Heart right ventricle (tissue), 16 donors: ENCODE data around the gene DYNLT2. TPM values are rescaled to one million over a fixed set of nuclear protein-coding genes. Genes with fewer than 3 reads are reported as not detected.
A peak's percentile ranks its signal among the peaks of the same experiment; 100 is the strongest.

Experiments used
- ATAC-seq, 8 donors: fragments of 200-7000 bp; cut with Tn5 transposase; one replicate each; pipeline ENCODE4 v1.9.1; 2020; ENCODE audit warnings: mild to moderate bottlenecking in 8 of 8, moderate library complexity in 8 of 8, moderate number of reproducible peaks in 1 of 8
- DNase-seq, 2 donors: peaks; one replicate each; pipeline ENCODE4 v3.0.0-alpha.2; 2020
- H3K27ac ChIP-seq, 10 donors: fragments of 200-600 bp; sonication (generic) in 2 of 10; one replicate each; pipeline versions ENCODE4 v1.5.0 to v1.8.0; 2020 to 2022; ENCODE audit warnings: mild to moderate bottlenecking in 3 of 10
- H3K27me3 ChIP-seq, 7 donors: fragments of 200-600 bp; one replicate each; pipeline ENCODE4 v1.8.0; 2021 to 2022; ENCODE audit warnings: mild to moderate bottlenecking in 2 of 7
- H3K36me3 ChIP-seq, 9 donors: fragments of 200-600 bp; sonication (generic) in 1 of 9; one replicate each; pipeline versions ENCODE4 v1.5.0 to v1.8.0; 2020 to 2022; ENCODE audit warnings: mild to moderate bottlenecking in 2 of 9
- H3K4me1 ChIP-seq, 9 donors: fragments of 200-600 bp; sonication (generic) in 1 of 9; one replicate each; pipeline versions ENCODE4 v1.5.0 to v1.8.0; 2020 to 2022; ENCODE audit warnings: mild to moderate bottlenecking in 4 of 9
- H3K4me3 ChIP-seq, 10 donors: fragments of 200-600 bp; sonication (generic) in 2 of 10; one replicate each; pipeline versions ENCODE4 v1.5.0 to v1.8.0; 2020 to 2022; ENCODE audit warnings: mild to moderate bottlenecking in 7 of 10, moderate library complexity in 2 of 10
- H3K9me3 ChIP-seq, 11 donors: fragments of 200-600 bp in 10 of 11; sonication (generic) in 2 of 11; one replicate each; pipeline versions ENCODE4 v1.5.0 to v1.8.0; 2013 to 2022; ENCODE audit warnings: mild to moderate bottlenecking in 2 of 11, control low read depth in 1 of 11, moderate library complexity in 1 of 11
- CTCF ChIP-seq, 9 donors: fragments of 200-600 bp; sonication (generic) in 2 of 9; IDR thresholded peaks; one replicate each; pipeline versions ENCODE4 v1.5.0 to v1.8.0; 2021 to 2022; ENCODE audit warnings: antibody characterized with exemption in 9 of 9, mild to moderate bottlenecking in 5 of 9, moderate library complexity in 1 of 9
- WGBS, 2 donors: extraction: QIAGEN DNeasy Blood & Tissue Kit; methylation state at CpG; one replicate each; pipeline ENCODE4 v1.1.7; 2013; ENCODE audit warnings: inconsistent platforms in 1 of 2; 5-methylcytosine and 5-hydroxymethylcytosine counted together
- intact Hi-C, 10 donors: fragments of 100-400 bp; cut with DNase I; formaldehyde crosslinking; loops; one replicate each; pipeline versions ENCODE4 v1.11.1 to v1.14.2; 2022
- polyA plus RNA-seq, 2 donors: library from polyadenylated mRNA; stranded (reverse); fragments of 200-250 nt; gene quantifications; one replicate each; pipeline ENCODE4 v1.2.3, GENCODE V29; 2013
- total RNA-seq, 10 donors: library from RNA; stranded (reverse); fragmentation: NEBNext Ultra II Directional in 3 of 10; extraction: Animal tissue kit (Norgen Biotek cat#: 25700) in 3 of 10; gene quantifications; one replicate each; pipeline versions ENCODE4 v1.2.1 to v1.2.4, GENCODE V29; 2021 to 2023
- donor health status: Arrhythmogenic right ventricular cardiomyopathy.
- donor health status: ischemic (EF 13 %, LVEDD 7.1; RV severe dilation, severe dysfunction).
- donor health status: healthy with polysubstance abuse.
- donor health status: DM: no; HTN: yes; CAD: no.
- donor health status: DM: no; HTN: no; CAD: no.
- donor health status: ischemic (EF 25% LVEDD 6.9; RV normal size, moderate dysfunction).
- donor health status: ischemic (EF 25% LVEDD 5.7; RV mildly dilated, moderate dysfunction).
- donor health status: healthy.
- donor health status: DM: yes; HTN: yes; CAD: no.
- donor health status: Ischemic cardiomyopathy.
- donor health status: ischemic (EF 35%, LVEDD 5.7; RV mildly dilated, moderate dysfunction).
- donor health status: nonischemic (EF 11% LVEDD 7.7; RV severe dilation, severe dysfunction).
- donor health status: DM: yes; HTN: yes; CAD: no.
- donor health status: PGD.
- donor health status: ischemic (EF 29% LVEDD 5.4; RV normal size, mild dysfunction).
- donor health status: nonischemic (EF 23%, LVEDD 6.1; RV moderate dilation, normal function).

DYNLT2 gene
- total and polyA plus RNA-seq, 12 donors: 0.19 to 3.4 (median 0.66) TPM

GRCh38 chr6:169702840-169703246 is 48.5 kb downstream of the DYNLT2 start:
- intact Hi-C loops: loop anchor here in 1 of 10 donors (5.0 kb wide), 1 partner anchor 49 kb away; the partner anchor contains the start of genes DYNLT2 and ERMARD
- H3K9me3 ChIP-seq: no peaks in the 10 kb centered on the region
- WGBS, 2 donors: 4% methylated on average over 22 of the region's 22 CpGs
- ATAC-seq (no peak), DNase-seq (no peak)
- peaks cover 0 to 44% (median 0%) of the 10 kb centered on the region in 9 donors for H3K36me3 ChIP-seq
- H3K27me3 ChIP-seq: no peaks in the 10 kb centered on the region
- peak overlapping the region; percentile 78 to 97 (median 88) for H3K4me3 ChIP-seq
- peak overlapping the region in 9 of 10 donors; percentile 90 to 98 (median 94) for H3K27ac ChIP-seq
- H3K4me1 ChIP-seq: peaks cover 3 to 64% (median 45%) of the 10 kb centered on the region in 9 donors
- no peak for TF ChIP-seq CTCF (IDR thresholded peaks at IDR 0.05)

- H3K36me3 ChIP-seq: peaks cover 0 to 37% (median 0%) of the 10 kb centered on the region in 9 donors
- peak in 3 of 9 donors; percentile 15 to 29 (median 28) for TF ChIP-seq CTCF (IDR thresholded peaks at IDR 0.05)
- DNase-seq: peak; percentile 96 to 97
- intact Hi-C loops: loop anchor here in 1 of 10 donors (5.0 kb wide), 1 partner anchor 50 kb away; the partner anchor contains the start of genes DYNLT2 and ERMARD
- peak; percentile 98 to 99 (median 98) for ATAC-seq
- no peaks in the 10 kb centered on the region for H3K27me3 ChIP-seq
- H3K9me3 ChIP-seq: no peaks in the 10 kb centered on the region
- peak within 1 kb of the TSS; percentile 78 to 97 (median 88) for H3K4me3 ChIP-seq
- peaks cover 3 to 63% (median 44%) of the 10 kb centered on the region in 9 donors for H3K4me1 ChIP-seq
- peak within 1 kb of the TSS; percentile 83 to 98 (median 94) for H3K27ac ChIP-seq
- WGBS, 2 donors: 1% methylated on average over 92 of the region's 92 CpGs
Observed at GRCh38 chr6:169701954-169702839, 49.2 kb downstream of the DYNLT2 start, which contains the start of the genes C6orf120 and WDR27. Gene C6orf120 (plus strand): TSS chr6:169702126. CDS start chr6:169702460, 334 bp downstream. Gene WDR27 (minus strand): TSS chr6:169702029. CDS start chr6:169689005, 13,024 bp downstream.

- Histone ChIP-seq H3K27ac (peak overlapping the region; percentile 83 to 98 (median 94)), H3K27me3 (no peaks in the 10 kb centered on the region), H3K4me3 (peak overlapping the region; percentile 78 to 97 (median 88)), H3K4me1 (peaks cover 3 to 60% (median 42%) of the 10 kb centered on the region in 9 donors), H3K9me3 (no peaks in the 10 kb centered on the region), H3K36me3 (peaks cover 0 to 34% (median 0%) of the 10 kb centered on the region in 9 donors)
- ATAC-seq (peak in 4 of 8 donors; percentile 2 to 33 (median 13)), DNase-seq (no peak)
- TF ChIP-seq CTCF (IDR thresholded peaks at IDR 0.05): no peak
- 0% methylated on average over 51 to 54 of the region's 54 CpGs for WGBS, 2 donors
- intact Hi-C loops: loop anchor here in 1 of 10 donors (5.0 kb wide), 1 partner anchor 51 kb away; the partner anchor contains the start of genes DYNLT2 and ERMARD
Observed at GRCh38 chr6:169701311-169701953, 49.9 kb downstream of the DYNLT2 start.

- WGBS, 2 donors: 57 to 60% methylated on average over 5 of the region's 5 CpGs
- Histone ChIP-seq H3K4me1 (peaks cover 3 to 56% (median 42%) of the 10 kb centered on the region in 9 donors), H3K36me3 (peaks cover 0 to 23% (median 0%) of the 10 kb centered on the region in 9 donors), H3K9me3 (peaks cover 0 to 7% (median 0%) of the 10 kb centered on the region in 11 donors), H3K4me3 (peak overlapping the region in 1 of 10 donors; percentile 81), H3K27ac (no peak overlapping the region), H3K27me3 (no peaks in the 10 kb centered on the region)
- intact Hi-C loops: loop anchor here in 1 of 10 donors (5.0 kb wide), 1 partner anchor 52 kb away; the partner anchor contains the start of genes DYNLT2 and ERMARD
- no peak for TF ChIP-seq CTCF (IDR thresholded peaks at IDR 0.05)
- DNase-seq (no peak), ATAC-seq (no peak)
Observed at GRCh38 chr6:169700296-169700695, 51.1 kb downstream of the DYNLT2 start.
